OCI-M2 (cell line): Measurements from ENCODE around the gene MICU2.
A peak's percentile ranks its signal among the peaks of the same experiment; 100 is the strongest.

Experiments used
- DNase-seq: peaks from one replicate; lab custom pipeline; 2025; ENCODE audit not compliant: unreplicated experiment; lab: John Stamatoyannopoulos, UW

The MICU2 gene

GRCh38 chr13:21548577-21548976 lies 55.4 kb downstream of the MICU2 start:
- DNase-seq, result no peak

- DNase-seq, result no peak
Observed at GRCh38 chr13:21546372-21546771, 57.6 kb downstream of the MICU2 start.

- DNase-seq, result no peak
Observed at GRCh38 chr13:21544515-21544914, 59.5 kb downstream of the MICU2 start.

- no peak for DNase-seq
Observed at GRCh38 chr13:21542563-21542962, 61.4 kb downstream of the MICU2 start.

GRCh38 chr13:21541980-21542379 lies 62.0 kb downstream of the MICU2 start:
- DNase-seq, result no peak

GRCh38 chr13:21541271-21541670 lies 62.7 kb downstream of the MICU2 start:
- DNase-seq, result no peak

GRCh38 chr13:21539687-21540086 lies 64.3 kb downstream of the MICU2 start:
- no peak for DNase-seq

GRCh38 chr13:21538753-21539152 lies 65.2 kb downstream of the MICU2 start:
- DNase-seq, result peak; percentile 38

- no peak for DNase-seq
Observed at GRCh38 chr13:21538280-21538679, 65.7 kb downstream of the MICU2 start.

- no peak for DNase-seq
Observed at GRCh38 chr13:21537105-21537504, 66.9 kb downstream of the MICU2 start.

- DNase-seq, result no peak
Observed at GRCh38 chr13:21534760-21535159, 69.2 kb downstream of the MICU2 start.

- DNase-seq, result no peak
Observed at GRCh38 chr13:21531455-21531854, 72.5 kb downstream of the MICU2 start.

- no peak for DNase-seq
Observed at GRCh38 chr13:21530656-21531055, 73.3 kb downstream of the MICU2 start.

GRCh38 chr13:21529146-21529893 lies 74.7 kb downstream of the MICU2 start:
- no peak for DNase-seq

- DNase-seq, result no peak
Observed at GRCh38 chr13:21528616-21529015, 75.4 kb downstream of the MICU2 start.

GRCh38 chr13:21526707-21527540 lies 77.0 kb downstream of the MICU2 start:
- no peak for DNase-seq

GRCh38 chr13:21522847-21523246 lies 81.1 kb downstream of the MICU2 start:
- peak; percentile 76 for DNase-seq

- no peak for DNase-seq
Observed at GRCh38 chr13:21522130-21522529, 81.8 kb downstream of the MICU2 start.

GRCh38 chr13:21518617-21519144 lies 85.3 kb downstream of the MICU2 start:
- DNase-seq, result no peak

GRCh38 chr13:21517576-21517975 lies 86.4 kb downstream of the MICU2 start:
- DNase-seq, result no peak

GRCh38 chr13:21516805-21517204 lies 87.2 kb downstream of the MICU2 start:
- no peak for DNase-seq

- no peak for DNase-seq
Observed at GRCh38 chr13:21511849-21512248, 92.1 kb downstream of the MICU2 start.
